ENCODE results near the gene RALGPS1.

The RALGPS1 gene

DNA sequence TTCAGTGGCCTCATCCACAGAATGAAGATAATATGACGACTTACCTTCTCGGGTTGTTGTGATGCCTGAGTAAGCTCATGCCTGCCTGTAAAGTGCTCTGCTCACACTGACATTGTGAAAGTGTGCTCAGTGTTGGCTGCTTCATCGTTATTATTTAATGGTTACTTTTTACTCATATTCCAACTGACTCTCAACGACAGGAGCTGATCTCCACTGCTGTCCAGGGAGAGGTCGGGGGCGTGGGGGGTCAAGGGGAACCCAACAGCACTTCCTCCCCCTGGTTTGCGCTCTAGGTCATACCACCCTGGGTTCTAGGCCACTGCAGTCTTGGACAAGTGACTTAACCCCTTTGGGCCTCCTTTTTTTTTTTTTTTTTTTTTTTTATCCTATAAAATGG, 260.7 kb downstream of the RALGPS1 start:
- TF ChIP-seq, protein P1, sequence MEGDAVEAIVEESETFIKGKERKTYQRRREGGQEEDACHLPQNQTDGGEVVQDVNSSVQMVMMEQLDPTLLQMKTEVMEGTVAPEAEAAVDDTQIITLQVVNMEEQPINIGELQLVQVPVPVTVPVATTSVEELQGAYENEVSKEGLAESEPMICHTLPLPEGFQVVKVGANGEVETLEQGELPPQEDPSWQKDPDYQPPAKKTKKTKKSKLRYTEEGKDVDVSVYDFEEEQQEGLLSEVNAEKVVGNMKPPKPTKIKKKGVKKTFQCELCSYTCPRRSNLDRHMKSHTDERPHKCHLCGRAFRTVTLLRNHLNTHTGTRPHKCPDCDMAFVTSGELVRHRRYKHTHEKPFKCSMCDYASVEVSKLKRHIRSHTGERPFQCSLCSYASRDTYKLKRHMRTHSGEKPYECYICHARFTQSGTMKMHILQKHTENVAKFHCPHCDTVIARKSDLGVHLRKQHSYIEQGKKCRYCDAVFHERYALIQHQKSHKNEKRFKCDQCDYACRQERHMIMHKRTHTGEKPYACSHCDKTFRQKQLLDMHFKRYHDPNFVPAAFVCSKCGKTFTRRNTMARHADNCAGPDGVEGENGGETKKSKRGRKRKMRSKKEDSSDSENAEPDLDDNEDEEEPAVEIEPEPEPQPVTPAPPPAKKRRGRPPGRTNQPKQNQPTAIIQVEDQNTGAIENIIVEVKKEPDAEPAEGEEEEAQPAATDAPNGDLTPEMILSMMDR (IDR thresholded peaks at IDR 0.05; ENCODE audit: low read depth, low read length) = no peak
- no peak for TF ChIP-seq POLR2A (IDR thresholded peaks at IDR 0.05; ENCODE audit: extremely low read depth, insufficient read length)
- TF ChIP-seq, protein P2, sequence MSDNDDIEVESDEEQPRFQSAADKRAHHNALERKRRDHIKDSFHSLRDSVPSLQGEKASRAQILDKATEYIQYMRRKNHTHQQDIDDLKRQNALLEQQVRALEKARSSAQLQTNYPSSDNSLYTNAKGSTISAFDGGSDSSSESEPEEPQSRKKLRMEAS (IDR thresholded peaks at IDR 0.05; ENCODE audit: low read depth, low read length) = no peak
- no peak for TF ChIP-seq MYC (IDR thresholded peaks at IDR 0.05; ENCODE audit: low read depth, low read length)
- no peak for DNase-seq (ENCODE audit: low read depth)

DNA sequence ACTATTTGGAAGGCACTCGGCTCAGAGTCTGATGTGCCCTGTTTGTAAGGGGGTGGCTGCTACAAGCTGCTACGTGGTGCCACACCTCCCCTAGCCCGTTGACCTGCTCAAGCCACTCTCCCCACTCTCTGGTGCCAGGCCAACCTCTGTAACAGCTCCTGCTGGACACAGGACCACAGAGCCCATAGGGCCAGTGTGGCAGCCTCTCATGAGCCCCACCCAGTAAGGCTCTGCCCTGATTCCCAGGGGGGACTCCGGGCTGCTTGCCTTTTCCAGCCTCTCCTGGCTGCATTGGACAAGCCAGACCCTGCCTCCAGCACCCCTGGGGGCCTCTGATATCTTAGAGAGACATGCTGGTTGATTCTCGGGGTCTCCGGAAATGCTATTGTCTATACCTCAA, 261.2 kb downstream of the RALGPS1 start:
- no peak overlapping the region for H3K4me3 ChIP-seq (ENCODE audit: low read depth, low read length)
- no peak for DNase-seq (ENCODE audit: low read depth)
- TF ChIP-seq MYC (IDR thresholded peaks at IDR 0.05; ENCODE audit: low read depth, low read length) = no peak

More for the DNA sequence above, 260.7 kb downstream of the RALGPS1 start:
- H3K4me3 ChIP-seq (ENCODE audit: low read depth, low read length) = no peak overlapping the region

DNA sequence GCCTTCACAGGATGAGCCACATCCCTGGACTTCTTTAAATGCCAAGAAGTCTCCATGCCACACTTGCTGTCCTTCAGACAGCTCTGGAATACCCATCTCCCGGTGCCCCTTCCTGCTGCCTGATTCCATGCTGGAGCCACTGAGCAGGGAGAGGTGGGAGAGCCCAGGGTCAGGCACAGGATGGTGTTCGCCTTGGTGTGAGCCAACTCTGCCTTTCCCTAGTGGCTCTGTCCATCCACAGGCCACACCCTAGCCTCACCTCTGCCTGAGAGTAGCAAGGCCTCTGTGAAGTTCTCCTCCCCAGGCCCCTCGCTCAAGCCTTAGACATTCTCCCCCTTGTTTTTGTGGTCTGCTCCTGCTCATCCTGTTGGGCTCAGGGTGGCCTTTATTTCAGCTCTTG, 262.0 kb downstream of the RALGPS1 start:
- TF ChIP-seq, protein P1 (IDR thresholded peaks at IDR 0.05; ENCODE audit: low read depth, low read length) = no peak
- TF ChIP-seq, protein P2 (IDR thresholded peaks at IDR 0.05; ENCODE audit: low read depth, low read length) = no peak
- no peak for TF ChIP-seq POLR2A (IDR thresholded peaks at IDR 0.05; ENCODE audit: extremely low read depth, insufficient read length)
- TF ChIP-seq MYC (IDR thresholded peaks at IDR 0.05; ENCODE audit: low read depth, low read length) = no peak

DNA sequence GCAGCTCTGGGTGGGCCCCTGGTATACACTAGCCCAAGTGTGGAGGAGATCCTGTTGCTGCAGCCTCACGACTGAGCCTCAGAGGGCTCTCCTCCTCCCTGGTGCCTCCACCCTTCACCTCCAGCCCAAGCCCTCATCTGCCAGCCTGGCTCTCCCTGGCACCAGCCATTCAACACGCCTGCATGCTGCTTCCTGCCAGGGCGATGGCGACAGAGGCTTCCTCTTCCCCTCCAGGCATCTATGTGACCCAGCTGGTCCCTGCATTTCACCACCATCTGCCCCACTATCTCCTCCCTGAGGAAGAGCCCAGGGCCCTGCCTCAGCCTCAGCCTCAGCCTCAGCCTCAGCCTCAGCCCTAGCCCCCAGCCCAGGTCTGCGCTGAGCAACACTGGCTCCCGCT, 262.6 kb downstream of the RALGPS1 start:
- no peak overlapping the region for H3K4me3 ChIP-seq (ENCODE audit: low read depth, low read length)
- DNase-seq (ENCODE audit: low read depth) = peak; percentile 60
- TF ChIP-seq, protein P2 (IDR thresholded peaks at IDR 0.05; ENCODE audit: low read depth, low read length) = no peak
- TF ChIP-seq, protein P1 (IDR thresholded peaks at IDR 0.05; ENCODE audit: low read depth, low read length) = no peak
- no peak for TF ChIP-seq POLR2A (IDR thresholded peaks at IDR 0.05; ENCODE audit: extremely low read depth, insufficient read length)
- TF ChIP-seq MYC (IDR thresholded peaks at IDR 0.05; ENCODE audit: low read depth, low read length) = no peak

More for the DNA sequence above, 262.0 kb downstream of the RALGPS1 start:
- no peak overlapping the region for H3K4me3 ChIP-seq (ENCODE audit: low read depth, low read length)
- no peak for DNase-seq (ENCODE audit: low read depth)

DNA sequence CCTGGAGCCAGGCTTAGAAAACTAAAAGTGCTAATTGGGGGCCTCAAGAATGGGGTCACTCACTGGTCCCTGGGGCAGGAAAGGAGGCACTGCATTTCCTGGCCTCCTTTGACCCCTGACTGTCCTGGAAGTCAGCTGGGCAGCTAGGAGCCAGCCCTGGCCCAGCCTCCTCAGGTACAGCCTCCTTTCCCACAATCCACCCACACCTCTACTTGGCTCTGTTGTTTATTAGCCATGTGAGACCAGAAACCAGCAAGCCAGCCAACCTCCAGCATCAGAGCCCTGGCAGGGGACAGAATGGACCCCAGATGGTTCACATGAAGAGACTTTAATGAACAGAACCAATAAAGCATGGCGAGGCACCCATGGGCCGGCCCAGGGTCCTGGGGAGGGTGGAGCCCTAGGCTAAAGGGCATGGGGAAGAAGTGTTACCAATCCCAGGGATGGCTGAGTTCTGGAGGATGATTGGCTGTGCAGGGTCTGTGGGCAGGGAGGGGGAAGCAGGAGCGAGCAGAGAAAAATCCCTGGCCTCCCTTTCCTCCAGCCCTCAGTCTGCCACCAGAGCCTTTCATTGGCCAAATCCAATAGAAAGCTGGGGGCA, 263.2 kb downstream of the RALGPS1 start:
- DNase-seq (ENCODE audit: low read depth) = no peak
- no peak overlapping the region for H3K4me3 ChIP-seq (ENCODE audit: low read depth, low read length)
- TF ChIP-seq POLR2A (IDR thresholded peaks at IDR 0.05; ENCODE audit: extremely low read depth, insufficient read length) (no peak), MYC (IDR thresholded peaks at IDR 0.05; ENCODE audit: low read depth, low read length) (no peak)
- TF ChIP-seq, protein P1 (IDR thresholded peaks at IDR 0.05; ENCODE audit: low read depth, low read length) = no peak
- TF ChIP-seq, protein P2 (IDR thresholded peaks at IDR 0.05; ENCODE audit: low read depth, low read length) = no peak

DNA sequence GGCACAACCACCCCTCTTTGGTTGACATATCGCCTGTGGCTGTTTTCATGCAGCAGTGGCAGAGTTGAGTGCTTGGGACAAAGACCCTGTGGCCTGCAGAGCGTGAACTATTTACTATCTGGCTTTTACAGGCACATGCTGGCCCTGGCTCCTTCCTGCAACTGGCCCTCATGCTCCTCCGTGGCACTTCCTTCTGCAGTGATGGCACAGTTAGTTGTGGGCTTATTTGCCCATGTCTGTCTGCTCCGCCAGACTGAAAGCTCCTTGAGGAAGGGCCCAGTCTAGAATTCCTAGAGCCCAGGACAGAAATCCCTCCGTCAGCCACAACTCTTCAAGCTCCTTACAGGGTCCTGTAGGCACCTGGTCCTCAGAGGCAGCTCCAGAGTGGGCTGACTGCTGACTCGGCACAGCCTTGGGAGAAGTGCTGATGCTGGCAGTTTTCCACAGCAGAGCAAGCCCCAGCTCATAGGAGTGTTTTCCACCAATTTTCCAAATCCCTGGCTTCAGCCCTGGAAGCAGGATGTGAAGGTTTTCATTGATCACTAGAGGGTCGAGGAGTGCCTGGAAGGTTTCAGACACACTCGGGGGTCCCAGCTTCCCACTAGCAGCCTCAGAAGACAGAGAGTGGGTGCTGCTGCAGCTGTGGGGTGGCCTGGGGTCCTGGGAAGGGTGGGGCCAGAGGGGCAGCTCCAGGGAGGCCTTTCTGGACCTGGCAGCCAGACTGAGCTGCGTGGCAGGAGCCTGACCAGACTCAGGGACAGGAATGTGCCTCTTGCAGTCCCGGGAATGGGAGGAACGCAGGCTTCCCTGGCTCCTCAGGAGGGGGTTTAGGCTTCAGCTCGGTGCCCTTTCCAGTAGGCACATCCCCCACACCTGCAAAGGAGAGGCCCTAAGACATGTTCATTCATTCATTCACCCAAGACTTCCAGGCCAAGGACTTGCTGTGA, 264.4 kb downstream of the RALGPS1 start:
- H3K4me3 ChIP-seq (ENCODE audit: low read depth, low read length) = no peak overlapping the region
- no peak for DNase-seq (ENCODE audit: low read depth)
- TF ChIP-seq, protein P2 (IDR thresholded peaks at IDR 0.05; ENCODE audit: low read depth, low read length) = no peak
- TF ChIP-seq POLR2A (IDR thresholded peaks at IDR 0.05; ENCODE audit: extremely low read depth, insufficient read length) (no peak), MYC (IDR thresholded peaks at IDR 0.05; ENCODE audit: low read depth, low read length) (no peak)
- TF ChIP-seq, protein P1 (IDR thresholded peaks at IDR 0.05; ENCODE audit: low read depth, low read length) = no peak
